HG03108 (cell line): ENCODE data around the gene TM9SF4.

Source experiments
- ATAC-seq: cut with Tn5 transposase; IDR thresholded peaks from one replicate; pipeline ENCODE4 v1.9.1; 2021; ENCODE audit warnings: moderate library complexity; ENCODE audit not compliant: unreplicated experiment

Gene TM9SF4

GRCh38 chr20:32109392-32110172 is at the start of gene TM9SF4:
Gene TM9SF4 (plus strand): TSS chr20:32109714. CDS start chr20:32109741, 27 bp downstream.
- peak; percentile 63 for ATAC-seq

DNA sequence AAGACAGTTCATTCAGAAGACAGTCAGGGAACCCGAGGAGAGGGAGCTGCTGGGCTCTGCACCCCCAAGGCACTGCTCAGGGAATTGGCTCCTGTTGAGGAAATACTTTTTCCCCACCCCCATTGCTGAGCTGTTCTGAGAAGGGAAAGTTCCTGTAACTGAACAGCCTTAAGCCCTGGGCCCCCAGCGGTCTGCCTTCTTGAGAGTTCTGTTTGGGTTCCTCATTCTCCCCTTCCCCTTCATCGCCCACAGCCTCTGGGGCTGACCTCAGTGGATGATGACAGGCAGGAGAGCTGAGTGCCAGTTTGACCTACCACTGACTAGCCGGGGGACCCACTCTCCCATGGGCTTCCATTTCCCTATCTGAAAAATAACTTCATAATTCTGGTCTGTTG is 46.7 kb upstream of the TM9SF4 start:
- ATAC-seq = no peak

DNA sequence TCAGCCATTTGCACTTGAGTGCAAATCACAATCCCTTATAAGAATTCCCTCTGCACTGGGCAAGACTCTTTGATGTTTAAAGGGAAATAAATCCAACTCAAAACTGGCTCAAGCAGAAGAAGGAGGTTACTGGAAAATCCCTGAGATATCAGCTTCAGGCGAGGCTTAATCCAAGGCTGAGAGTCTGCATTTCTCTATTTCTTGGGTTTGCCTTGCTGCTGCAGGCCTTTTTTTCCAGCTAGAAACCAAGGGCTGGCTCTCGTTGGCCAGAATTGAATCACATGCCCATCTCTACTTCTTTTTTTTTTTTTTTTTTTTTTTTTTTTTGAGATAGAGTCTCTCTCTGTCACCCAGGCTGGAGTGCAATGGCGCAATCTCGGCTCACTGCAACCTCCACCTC is 45.8 kb upstream of the TM9SF4 start:
- ATAC-seq = no peak

GRCh38 chr20:32064667-32065066 is 44.8 kb upstream of the TM9SF4 start:
- ATAC-seq = no peak

GRCh38 chr20:32067234-32067821 is 42.2 kb upstream of the TM9SF4 start:
- no peak for ATAC-seq

- ATAC-seq = no peak
Observed at GRCh38 chr20:32068174-32068573, 41.3 kb upstream of the TM9SF4 start.

GRCh38 chr20:32069711-32070110 is 39.8 kb upstream of the TM9SF4 start:
- ATAC-seq = no peak

- no peak for ATAC-seq
Observed at GRCh38 chr20:32070282-32070681, 39.2 kb upstream of the TM9SF4 start.

- no peak for ATAC-seq
Observed at GRCh38 chr20:32070690-32071213, 38.8 kb upstream of the TM9SF4 start.

DNA sequence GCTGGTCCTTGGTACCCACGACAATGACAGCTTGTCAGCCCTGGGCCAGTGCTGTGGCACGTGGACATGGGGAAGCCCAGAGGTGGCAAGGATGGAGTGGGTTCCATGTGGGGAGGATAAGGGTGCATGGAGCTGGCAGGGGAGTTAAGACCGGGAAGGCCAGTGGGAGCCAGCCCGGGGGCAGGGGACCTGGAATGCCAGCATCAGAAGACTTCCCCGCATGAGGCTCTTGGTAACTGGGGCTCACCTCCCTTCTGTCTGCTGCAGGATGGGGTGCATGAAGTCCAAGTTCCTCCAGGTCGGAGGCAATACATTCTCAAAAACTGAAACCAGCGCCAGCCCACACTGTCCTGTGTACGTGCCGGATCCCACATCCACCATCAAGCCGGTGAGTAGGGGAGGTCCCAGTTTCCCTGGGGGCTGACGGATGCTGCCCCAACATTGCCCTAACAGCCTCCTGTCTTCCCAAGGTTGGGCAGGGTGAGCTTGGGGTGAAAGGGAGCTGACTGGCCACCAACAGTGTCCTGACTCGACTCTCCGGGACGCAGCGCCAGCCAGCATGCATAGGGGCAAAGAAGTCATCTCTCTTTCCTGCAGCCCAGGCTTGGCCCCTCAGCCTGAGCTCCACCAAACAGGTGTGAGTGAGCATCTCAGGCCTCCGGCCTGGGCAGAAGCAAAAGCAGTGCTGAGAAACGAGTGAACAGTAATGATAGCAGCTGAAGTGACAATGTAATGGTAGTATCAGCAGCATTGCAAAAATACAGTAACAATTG is 37.9 kb upstream of the TM9SF4 start:
- ATAC-seq = no peak

GRCh38 chr20:32072168-32072750 is 37.3 kb upstream of the TM9SF4 start:
- ATAC-seq = no peak

DNA sequence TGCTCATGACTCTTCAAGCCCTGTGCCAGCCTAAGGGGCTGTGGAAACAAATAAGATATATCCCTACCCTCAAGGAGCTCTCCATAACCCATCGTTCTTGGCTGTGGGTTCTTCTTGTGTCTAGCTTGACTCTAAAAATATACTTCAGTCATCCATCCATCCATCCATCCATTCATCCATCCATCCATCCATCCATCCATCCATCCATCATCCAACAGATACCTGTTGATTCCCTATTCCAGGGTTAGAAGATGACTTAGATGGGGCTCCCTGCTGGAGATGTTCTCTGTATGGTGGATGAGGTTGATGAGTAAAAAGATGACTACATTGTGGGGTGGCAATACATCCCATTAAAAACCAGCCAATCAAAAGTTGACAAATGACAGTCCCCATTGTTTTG is 34.0 kb upstream of the TM9SF4 start:
- no peak for ATAC-seq

GRCh38 chr20:32077190-32077589 is 32.3 kb upstream of the TM9SF4 start:
- no peak for ATAC-seq

DNA sequence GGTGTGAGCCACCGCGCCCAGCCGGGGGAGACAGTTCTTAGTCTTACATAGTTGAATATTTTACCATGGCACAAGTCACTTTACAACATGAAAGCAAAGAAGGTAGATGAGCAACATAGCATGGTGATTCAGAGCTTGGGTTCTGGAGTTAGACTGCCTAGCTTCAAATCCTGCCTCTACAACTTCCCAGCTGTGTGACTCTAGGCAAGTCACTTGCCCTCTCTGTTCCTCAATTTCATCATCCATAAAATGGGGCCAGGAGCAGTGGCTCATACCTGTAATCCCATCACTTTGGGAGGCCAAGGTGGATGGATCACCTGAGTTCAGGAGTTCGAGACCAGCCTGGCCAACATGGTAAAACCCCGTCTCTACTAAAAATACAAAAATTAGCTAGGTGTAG is 31.2 kb upstream of the TM9SF4 start:
- ATAC-seq = no peak

- no peak for ATAC-seq
Observed at GRCh38 chr20:32078791-32079190, 30.7 kb upstream of the TM9SF4 start.

GRCh38 chr20:32079655-32080109 is 29.8 kb upstream of the TM9SF4 start:
- no peak for ATAC-seq

- no peak for ATAC-seq
Observed at GRCh38 chr20:32080783-32081182, 28.7 kb upstream of the TM9SF4 start.

GRCh38 chr20:32083469-32083868 is 26.0 kb upstream of the TM9SF4 start:
- no peak for ATAC-seq

GRCh38 chr20:32087070-32087469 is 22.4 kb upstream of the TM9SF4 start:
- no peak for ATAC-seq

- no peak for ATAC-seq
Observed at GRCh38 chr20:32088759-32089158, 20.8 kb upstream of the TM9SF4 start.
